HFF-Myc (cell line): Measurements from ENCODE around the gene TFDP1.
"Not testable (repeated sequence)": the region's sequence is repeated elsewhere in the genome, so short reads cannot be mapped to it uniquely, and the experiment has no call there.

Experiments used
- DNase-seq: peaks from one replicate; pipeline ENCODE4 v3.0.0-alpha.2; 2011; ENCODE audit warnings: low read depth; ENCODE audit errors: extremely low read depth
- H3K4me3 ChIP-seq: replicated peaks from 2 replicates; pipeline ENCODE4 v1.5.1; 2011; ENCODE audit warnings: low read depth, mild to moderate bottlenecking, control low read depth, low read length
- CTCF ChIP-seq: IDR thresholded peaks from 2 replicates; pipeline ENCODE4 v1.5.1; 2012; ENCODE audit warnings: mild to moderate bottlenecking, low read depth, low read length, control low read depth; ENCODE audit errors: missing control alignments

TFDP1 gene

GRCh38 chr13:113589251-113589960, 4.9 kb downstream of the TFDP1 start:
- H3K4me3 ChIP-seq: no peak overlapping the region
- no peak for TF ChIP-seq CTCF
- DNase-seq: no peak

GRCh38 chr13:113589961-113590339, 5.4 kb downstream of the TFDP1 start:
- H3K4me3 ChIP-seq: no peak overlapping the region
- no peak for DNase-seq
- TF ChIP-seq CTCF: no peak

- TF ChIP-seq CTCF: no peak
- H3K4me3 ChIP-seq: no peak overlapping the region
- no peak for DNase-seq
Observed at GRCh38 chr13:113591750-113592149, 7.2 kb downstream of the TFDP1 start.

GRCh38 chr13:113592571-113592970, 8.0 kb downstream of the TFDP1 start:
- DNase-seq: no peak
- H3K4me3 ChIP-seq: no peak overlapping the region
- no peak for TF ChIP-seq CTCF

GRCh38 chr13:113594066-113594821, 9.7 kb downstream of the TFDP1 start:
- not testable (repeated sequence) for DNase-seq, H3K4me3 ChIP-seq

- DNase-seq: no peak
- no peak for TF ChIP-seq CTCF
- no peak overlapping the region for H3K4me3 ChIP-seq
Observed at GRCh38 chr13:113595131-113595530, 10.6 kb downstream of the TFDP1 start.

GRCh38 chr13:113596321-113597200, 12.0 kb downstream of the TFDP1 start:
- TF ChIP-seq CTCF: no peak

More at GRCh38 chr13:113596321-113597200, 12.0 kb downstream of the TFDP1 start:
- DNase-seq: no peak
- H3K4me3 ChIP-seq: no peak overlapping the region
